ENCODE data around the gene NR4A3.

GRCh38 chr9:99903393-99903792 lies 81.7 kb downstream of the NR4A3 start:
- TF ChIP-seq CTCF (IDR thresholded peaks at IDR 0.05; ENCODE audit: low read length), result no peak
- no peak for TF ChIP-seq EZH2 (optimal IDR thresholded peaks at IDR 0.05; ENCODE audit: low read depth, low read length)
- TF ChIP-seq EZH2phosphoT487 (IDR thresholded peaks at IDR 0.05; ENCODE audit: low read length), result no peak
